Duodenal mucosa (tissue), 2 donors: ENCODE results near the gene MLPH.

Experiments
- H3K27ac ChIP-seq: one replicate; pipeline ENCODE4 v1.7.0; 2013; ENCODE audit warnings: low read depth, low read length
- H3K27me3 ChIP-seq, 2 donors: one replicate each; pipeline ENCODE4 v1.7.0; 2013; ENCODE audit warnings: low read length in 2 of 2, control low read depth in 1 of 2; ENCODE audit not compliant: insufficient read depth in 2 of 2, control insufficient read depth in 1 of 2
- H3K36me3 ChIP-seq, 2 donors: one replicate each; pipeline ENCODE4 v1.7.0; 2013; ENCODE audit warnings: low read length in 2 of 2, control low read depth in 1 of 2; ENCODE audit not compliant: insufficient read depth in 2 of 2, control insufficient read depth in 1 of 2
- H3K4me1 ChIP-seq, 2 donors: one replicate each; pipeline ENCODE4 v1.7.0; 2013; ENCODE audit warnings: low read length in 2 of 2, control low read depth in 1 of 2; ENCODE audit not compliant: insufficient read depth in 2 of 2, control insufficient read depth in 1 of 2
- H3K4me3 ChIP-seq, 2 donors: one replicate each; pipeline ENCODE4 v1.7.0; 2013; ENCODE audit warnings: low read length in 2 of 2, low read depth in 1 of 2
- H3K9ac ChIP-seq, 2 donors: one replicate each; pipeline ENCODE4 v1.7.0; 2013; ENCODE audit warnings: low read length in 2 of 2, low read depth in 1 of 2
- H3K9me3 ChIP-seq, 2 donors: one replicate each; pipeline ENCODE4 v1.7.0; 2013; ENCODE audit warnings: low read length in 2 of 2, control low read depth in 1 of 2; ENCODE audit not compliant: control insufficient read depth in 1 of 2

Gene MLPH

GRCh38 chr2:237571551-237571950 is 84.5 kb downstream of the MLPH start:
- H3K9me3 ChIP-seq = peaks cover 0 to 4% of the 10 kb centered on the region in 2 donors
- peaks cover 0 to 13% of the 10 kb centered on the region in 2 donors for H3K4me1 ChIP-seq
- H3K4me3 ChIP-seq = no peak overlapping the region
- no peaks in the 10 kb centered on the region for H3K27me3 ChIP-seq
- no peaks in the 10 kb centered on the region for H3K36me3 ChIP-seq
- no peak overlapping the region for H3K9ac ChIP-seq
- H3K27ac ChIP-seq = no peak overlapping the region

GRCh38 chr2:237572021-237572741 is 85.1 kb downstream of the MLPH start:
- no peak overlapping the region for H3K4me3 ChIP-seq
- H3K27ac ChIP-seq = no peak overlapping the region
- peaks cover 0 to 13% of the 10 kb centered on the region in 2 donors for H3K4me1 ChIP-seq
- peak overlapping the region in 1 of 2 donors; percentile 34 for H3K9ac ChIP-seq
- no peaks in the 10 kb centered on the region for H3K27me3 ChIP-seq
- H3K36me3 ChIP-seq = peaks cover 0 to 5% of the 10 kb centered on the region in 2 donors
- H3K9me3 ChIP-seq = peaks cover 0 to 4% of the 10 kb centered on the region in 2 donors

- Histone ChIP-seq H3K36me3 (peaks cover 0 to 10% of the 10 kb centered on the region in 2 donors), H3K9me3 (peaks cover 0 to 4% of the 10 kb centered on the region in 2 donors), H3K27ac (no peak overlapping the region), H3K9ac (no peak overlapping the region), H3K27me3 (no peaks in the 10 kb centered on the region), H3K4me1 (peaks cover 0 to 13% of the 10 kb centered on the region in 2 donors), H3K4me3 (no peak overlapping the region)
Observed at GRCh38 chr2:237572742-237573101, 85.7 kb downstream of the MLPH start.

GRCh38 chr2:237573721-237574415 is 86.8 kb downstream of the MLPH start:
- Histone ChIP-seq H3K4me3 (no peak overlapping the region), H3K36me3 (peaks cover 0 to 13% of the 10 kb centered on the region in 2 donors), H3K27ac (no peak overlapping the region), H3K9ac (no peak overlapping the region), H3K27me3 (no peaks in the 10 kb centered on the region), H3K9me3 (peaks cover 0 to 2% of the 10 kb centered on the region in 2 donors), H3K4me1 (peaks cover 0 to 13% of the 10 kb centered on the region in 2 donors)

- no peaks in the 10 kb centered on the region for H3K27me3 ChIP-seq
- H3K4me3 ChIP-seq = no peak overlapping the region
- no peaks in the 10 kb centered on the region for H3K9me3 ChIP-seq
- H3K4me1 ChIP-seq = peaks cover 0 to 13% of the 10 kb centered on the region in 2 donors
- no peak overlapping the region for H3K27ac ChIP-seq
- H3K36me3 ChIP-seq = peaks cover 0 to 13% of the 10 kb centered on the region in 2 donors
- H3K9ac ChIP-seq = no peak overlapping the region
Observed at GRCh38 chr2:237574467-237574866, 87.4 kb downstream of the MLPH start.

GRCh38 chr2:237574894-237575868 is 88.1 kb downstream of the MLPH start:
- H3K9me3 ChIP-seq = no peaks in the 10 kb centered on the region
- H3K4me3 ChIP-seq = no peak overlapping the region
- no peak overlapping the region for H3K27ac ChIP-seq
- no peak overlapping the region for H3K9ac ChIP-seq
- peaks cover 0 to 13% of the 10 kb centered on the region in 2 donors for H3K36me3 ChIP-seq
- H3K4me1 ChIP-seq = peaks cover 0 to 13% of the 10 kb centered on the region in 2 donors
- no peaks in the 10 kb centered on the region for H3K27me3 ChIP-seq

- Histone ChIP-seq H3K4me3 (no peak overlapping the region), H3K27ac (no peak overlapping the region), H3K4me1 (peaks cover 0 to 13% of the 10 kb centered on the region in 2 donors), H3K9ac (no peak overlapping the region), H3K27me3 (no peaks in the 10 kb centered on the region), H3K36me3 (peaks cover 0 to 13% of the 10 kb centered on the region in 2 donors), H3K9me3 (no peaks in the 10 kb centered on the region)
Observed at GRCh38 chr2:237575869-237576862, 89.1 kb downstream of the MLPH start.

- Histone ChIP-seq H3K4me1 (peaks cover 0 to 13% of the 10 kb centered on the region in 2 donors), H3K36me3 (peaks cover 0 to 17% of the 10 kb centered on the region in 2 donors), H3K4me3 (no peak overlapping the region), H3K27ac (no peak overlapping the region), H3K9ac (no peak overlapping the region), H3K27me3 (no peaks in the 10 kb centered on the region), H3K9me3 (no peaks in the 10 kb centered on the region)
Observed at GRCh38 chr2:237576974-237577373, 89.9 kb downstream of the MLPH start.

GRCh38 chr2:237577458-237577857 is 90.4 kb downstream of the MLPH start:
- peaks cover 2 to 12% of the 10 kb centered on the region in 2 donors for H3K4me1 ChIP-seq
- no peak overlapping the region for H3K4me3 ChIP-seq
- H3K9ac ChIP-seq = no peak overlapping the region
- H3K27ac ChIP-seq = no peak overlapping the region
- H3K36me3 ChIP-seq = peaks cover 0 to 17% of the 10 kb centered on the region in 2 donors
- H3K27me3 ChIP-seq = no peaks in the 10 kb centered on the region
- no peaks in the 10 kb centered on the region for H3K9me3 ChIP-seq
